ENCODE data around the gene UTF1.
"Not testable (repeated sequence)": the region's sequence is repeated elsewhere in the genome, so short reads cannot be mapped to it uniquely, and the experiment has no call there.

UTF1 gene

GRCh38 chr10:133208466-133208865, 21.6 kb upstream of the UTF1 start:
- DNase-seq (ENCODE audit: low read depth in 2 of 3, low spot score in 2 of 3), result no peak

- DNase-seq (ENCODE audit: low read depth in 2 of 3, low spot score in 2 of 3), result no peak
These were observed 20.9 kb upstream of the UTF1 start for GRCh38 chr10:133209117-133209516.

- DNase-seq (ENCODE audit: low read depth in 2 of 3, low spot score in 2 of 3), result no peak
These were observed 20.4 kb upstream of the UTF1 start for GRCh38 chr10:133209641-133210040.

GRCh38 chr10:133210398-133211140, 19.4 kb upstream of the UTF1 start:
- DNase-seq (ENCODE audit: low read depth in 2 of 3, low spot score in 2 of 3), result no peak

- no peak for DNase-seq (ENCODE audit: low read depth in 2 of 3, low spot score in 2 of 3)
These were observed 18.7 kb upstream of the UTF1 start for GRCh38 chr10:133211141-133211830.

- no peak for DNase-seq (ENCODE audit: low read depth in 2 of 3, low spot score in 2 of 3)
These were observed 17.8 kb upstream of the UTF1 start for GRCh38 chr10:133211959-133212852.

- DNase-seq (ENCODE audit: low read depth in 2 of 3, low spot score in 2 of 3), result no peak
These were observed 17.0 kb upstream of the UTF1 start for GRCh38 chr10:133212853-133213494.

- no peak for DNase-seq (ENCODE audit: low read depth in 2 of 3, low spot score in 2 of 3)
These were observed 16.2 kb upstream of the UTF1 start for GRCh38 chr10:133213641-133214467.

GRCh38 chr10:133214468-133215410, 15.3 kb upstream of the UTF1 start:
- no peak for DNase-seq (ENCODE audit: low read depth in 2 of 3, low spot score in 2 of 3)

- DNase-seq (ENCODE audit: low read depth in 2 of 3, low spot score in 2 of 3), result no peak
These were observed 14.4 kb upstream of the UTF1 start for GRCh38 chr10:133215586-133215985.

- DNase-seq (ENCODE audit: low read depth in 2 of 3, low spot score in 2 of 3), result no peak
These were observed 13.2 kb upstream of the UTF1 start for GRCh38 chr10:133216776-133217175.

GRCh38 chr10:133217800-133218589, 12.0 kb upstream of the UTF1 start:
- DNase-seq (ENCODE audit: low read depth in 2 of 3, low spot score in 2 of 3), result no peak

- DNase-seq (ENCODE audit: low read depth in 2 of 3, low spot score in 2 of 3), result no peak
These were observed 11.1 kb upstream of the UTF1 start for GRCh38 chr10:133218891-133219290.

GRCh38 chr10:133219782-133220181, 10.2 kb upstream of the UTF1 start:
- DNase-seq (ENCODE audit: low read depth in 2 of 3, low spot score in 2 of 3), result no peak

- DNase-seq (ENCODE audit: low read depth in 2 of 3, low spot score in 2 of 3), result no peak
These were observed 8.7 kb upstream of the UTF1 start for GRCh38 chr10:133221331-133221730.

GRCh38 chr10:133221756-133222155, 8.3 kb upstream of the UTF1 start:
- DNase-seq (ENCODE audit: low read depth in 2 of 3, low spot score in 2 of 3), result not testable (repeated sequence)

GRCh38 chr10:133224076-133224475, 5.9 kb upstream of the UTF1 start:
- DNase-seq (ENCODE audit: low read depth in 2 of 3, low spot score in 2 of 3), result no peak

- no peak for DNase-seq (ENCODE audit: low read depth in 2 of 3, low spot score in 2 of 3)
These were observed 5.2 kb upstream of the UTF1 start for GRCh38 chr10:133224756-133225372.
